ENCODE data around the gene MGAT3.

Gene MGAT3

DNA sequence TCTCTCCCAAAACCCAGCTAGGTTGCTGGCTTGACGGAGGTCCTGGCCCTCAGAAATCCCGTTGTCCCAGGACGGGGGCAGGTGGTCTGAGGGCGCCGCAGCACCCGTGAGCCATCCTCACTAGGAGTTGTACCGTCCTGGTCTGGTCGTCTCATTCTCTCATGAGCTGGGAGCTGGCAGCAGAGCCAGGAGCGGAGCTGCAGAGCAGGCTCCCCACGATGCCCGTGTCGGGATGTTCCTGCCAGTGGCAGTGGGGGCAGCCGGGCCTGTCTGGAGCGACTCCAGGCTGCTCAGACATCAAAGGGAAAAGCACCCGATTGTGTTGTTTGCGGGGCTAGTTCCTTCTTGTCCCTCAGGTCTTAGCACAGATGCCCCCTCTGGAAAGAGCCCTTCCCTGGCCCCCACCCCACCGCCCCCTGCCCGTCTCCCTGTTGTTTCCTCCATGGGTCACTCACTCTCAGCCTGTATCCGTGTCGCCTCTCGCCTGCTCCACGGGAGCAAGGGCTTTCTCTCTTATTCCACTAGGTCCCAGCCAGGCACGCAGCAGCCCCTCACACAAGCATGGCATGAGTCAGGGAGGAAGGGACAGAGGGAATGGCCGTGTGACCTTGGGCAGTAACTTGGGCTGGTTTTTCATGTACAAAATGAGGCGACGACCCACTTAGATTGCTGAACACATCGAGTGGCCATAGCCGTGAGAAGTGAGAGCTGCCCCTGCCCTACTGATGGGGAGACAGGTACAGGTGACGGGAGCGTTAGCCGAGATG, 23.2 kb upstream of the MGAT3 start:
- DNase-seq = no peak
- TF ChIP-seq, protein P1, sequence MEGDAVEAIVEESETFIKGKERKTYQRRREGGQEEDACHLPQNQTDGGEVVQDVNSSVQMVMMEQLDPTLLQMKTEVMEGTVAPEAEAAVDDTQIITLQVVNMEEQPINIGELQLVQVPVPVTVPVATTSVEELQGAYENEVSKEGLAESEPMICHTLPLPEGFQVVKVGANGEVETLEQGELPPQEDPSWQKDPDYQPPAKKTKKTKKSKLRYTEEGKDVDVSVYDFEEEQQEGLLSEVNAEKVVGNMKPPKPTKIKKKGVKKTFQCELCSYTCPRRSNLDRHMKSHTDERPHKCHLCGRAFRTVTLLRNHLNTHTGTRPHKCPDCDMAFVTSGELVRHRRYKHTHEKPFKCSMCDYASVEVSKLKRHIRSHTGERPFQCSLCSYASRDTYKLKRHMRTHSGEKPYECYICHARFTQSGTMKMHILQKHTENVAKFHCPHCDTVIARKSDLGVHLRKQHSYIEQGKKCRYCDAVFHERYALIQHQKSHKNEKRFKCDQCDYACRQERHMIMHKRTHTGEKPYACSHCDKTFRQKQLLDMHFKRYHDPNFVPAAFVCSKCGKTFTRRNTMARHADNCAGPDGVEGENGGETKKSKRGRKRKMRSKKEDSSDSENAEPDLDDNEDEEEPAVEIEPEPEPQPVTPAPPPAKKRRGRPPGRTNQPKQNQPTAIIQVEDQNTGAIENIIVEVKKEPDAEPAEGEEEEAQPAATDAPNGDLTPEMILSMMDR (IDR thresholded peaks at IDR 0.05) = no peak
- peaks cover 0 to 4% of the 10 kb centered on the region in 2 donors for H3K27me3 ChIP-seq
- H3K27ac ChIP-seq = peak overlapping the region in 1 of 2 donors; percentile 18
- no peak overlapping the region for H3K4me3 ChIP-seq
- intact Hi-C loops (cut with DNase I; ENCODE audit: low total_unique reads) = loop anchor here (10.0 kb wide), 1 partner anchor 91 kb away; the partner anchor contains the start of gene ATF4
- no peaks in the 10 kb centered on the region for H3K9me3 ChIP-seq
- H3K36me3 ChIP-seq = peaks cover 7 to 59% (median 20%) of the 10 kb centered on the region in 3 donors
- peaks cover 5 to 53% (median 40%) of the 10 kb centered on the region in 4 donors for H3K4me1 ChIP-seq

DNA sequence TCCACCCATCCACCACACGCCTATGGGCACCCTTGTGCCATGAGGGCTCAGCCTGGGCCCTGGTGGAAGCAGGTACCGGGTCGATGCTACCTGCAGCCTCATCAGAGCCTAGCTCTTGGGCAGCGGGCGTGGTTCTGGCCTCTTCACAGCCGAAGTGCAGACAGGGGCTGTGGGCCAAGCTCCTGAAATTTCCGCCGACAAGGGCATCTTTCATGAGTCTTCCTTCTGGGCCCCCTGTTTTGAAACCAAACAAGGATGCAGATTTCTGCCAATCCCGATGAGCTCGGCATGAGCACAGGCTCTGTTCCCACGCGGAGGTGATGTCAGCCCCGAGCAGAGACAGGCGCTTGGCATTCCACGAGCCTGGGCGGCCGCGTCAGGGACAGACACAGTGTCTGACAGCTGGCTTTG, 22.6 kb upstream of the MGAT3 start:
- peaks cover 0 to 6% of the 10 kb centered on the region in 2 donors for H3K27me3 ChIP-seq
- no peak overlapping the region for H3K4me3 ChIP-seq
- H3K36me3 ChIP-seq = peaks cover 7 to 53% (median 14%) of the 10 kb centered on the region in 3 donors
- no peaks in the 10 kb centered on the region for H3K9me3 ChIP-seq
- peaks cover 5 to 53% (median 40%) of the 10 kb centered on the region in 4 donors for H3K4me1 ChIP-seq
- H3K27ac ChIP-seq = peak overlapping the region in 1 of 2 donors; percentile 18
- DNase-seq = no peak
- intact Hi-C loops (cut with DNase I; ENCODE audit: low total_unique reads) = loop anchor here (10.0 kb wide), 1 partner anchor 91 kb away; the partner anchor contains the start of gene ATF4
- TF ChIP-seq, protein P1 (IDR thresholded peaks at IDR 0.05) = no peak

DNA sequence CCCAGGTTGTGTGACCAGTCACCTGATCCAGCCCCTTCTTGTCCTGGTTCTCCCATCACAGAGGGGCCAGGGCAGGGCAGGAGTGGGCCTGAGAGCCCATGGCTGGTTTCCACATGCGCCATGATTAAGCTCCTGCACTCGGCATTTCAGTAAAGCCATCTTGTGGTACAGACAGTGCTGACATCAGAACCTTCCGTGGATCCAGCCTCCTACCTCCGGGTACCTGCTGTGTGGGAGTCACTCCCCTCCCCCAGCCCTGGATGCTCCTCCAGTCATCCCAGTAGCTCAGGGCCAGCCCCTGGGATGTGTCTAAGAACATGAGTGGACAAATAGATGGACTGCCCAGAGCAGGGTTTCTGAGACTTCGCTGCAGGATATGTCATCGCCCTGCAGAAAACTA, 22.1 kb upstream of the MGAT3 start:
- no peaks in the 10 kb centered on the region for H3K9me3 ChIP-seq
- peak overlapping the region in 1 of 2 donors; percentile 18 for H3K27ac ChIP-seq
- no peak overlapping the region for H3K4me3 ChIP-seq
- peaks cover 0 to 10% of the 10 kb centered on the region in 2 donors for H3K27me3 ChIP-seq
- DNase-seq = no peak
- peaks cover 5 to 53% (median 39%) of the 10 kb centered on the region in 4 donors for H3K4me1 ChIP-seq
- TF ChIP-seq, protein P1 (IDR thresholded peaks at IDR 0.05) = no peak
- H3K36me3 ChIP-seq = peaks cover 7 to 49% (median 10%) of the 10 kb centered on the region in 3 donors
- intact Hi-C loops (cut with DNase I; ENCODE audit: low total_unique reads) = loop anchor here (10.0 kb wide), 1 partner anchor 90 kb away; the partner anchor contains the start of gene ATF4

- intact Hi-C loops (cut with DNase I; ENCODE audit: low total_unique reads) = loop anchor here (10.0 kb wide), 1 partner anchor 89 kb away; the partner anchor contains the start of gene ATF4
- TF ChIP-seq, protein P1 (IDR thresholded peaks at IDR 0.05) = no peak
- Histone ChIP-seq H3K4me1 (peaks cover 5 to 46% (median 30%) of the 10 kb centered on the region in 4 donors), H3K27ac (no peak overlapping the region), H3K9me3 (no peaks in the 10 kb centered on the region), H3K27me3 (peaks cover 0 to 19% of the 10 kb centered on the region in 2 donors), H3K4me3 (no peak overlapping the region), H3K36me3 (peaks cover 0 to 40% (median 1%) of the 10 kb centered on the region in 3 donors)
- no peak for DNase-seq
Measured at GRCh38 chr22:39435616-39436015, 21.2 kb upstream of the MGAT3 start.

- peaks cover 0 to 27% of the 10 kb centered on the region in 2 donors for H3K27me3 ChIP-seq
- no peak overlapping the region for H3K4me3 ChIP-seq
- peaks cover 0 to 24% (median 8%) of the 10 kb centered on the region in 4 donors for H3K4me1 ChIP-seq
- intact Hi-C loops (cut with DNase I; ENCODE audit: low total_unique reads) = loop anchor here (10.0 kb wide), 1 partner anchor 87 kb away; the partner anchor contains the start of gene ATF4
- no peak for DNase-seq
- peaks cover 0 to 18% (median 0%) of the 10 kb centered on the region in 3 donors for H3K36me3 ChIP-seq
- no peak overlapping the region for H3K27ac ChIP-seq
- H3K9me3 ChIP-seq = no peaks in the 10 kb centered on the region
- TF ChIP-seq, protein P1 (IDR thresholded peaks at IDR 0.05) = no peak
Measured at GRCh38 chr22:39437791-39438704, 18.8 kb upstream of the MGAT3 start.

Data from tibial artery (tissue), 4 donors.